NCI-H2196 treated with DMSO at 0.1 percent for 48 hours (cell line): ENCODE data around the gene RIN3.

Experiments used
- DNase-seq: peaks from one replicate; lab custom pipeline; 2025; ENCODE audit not compliant: unreplicated experiment; lab: John Stamatoyannopoulos, UW

RIN3 gene

DNA sequence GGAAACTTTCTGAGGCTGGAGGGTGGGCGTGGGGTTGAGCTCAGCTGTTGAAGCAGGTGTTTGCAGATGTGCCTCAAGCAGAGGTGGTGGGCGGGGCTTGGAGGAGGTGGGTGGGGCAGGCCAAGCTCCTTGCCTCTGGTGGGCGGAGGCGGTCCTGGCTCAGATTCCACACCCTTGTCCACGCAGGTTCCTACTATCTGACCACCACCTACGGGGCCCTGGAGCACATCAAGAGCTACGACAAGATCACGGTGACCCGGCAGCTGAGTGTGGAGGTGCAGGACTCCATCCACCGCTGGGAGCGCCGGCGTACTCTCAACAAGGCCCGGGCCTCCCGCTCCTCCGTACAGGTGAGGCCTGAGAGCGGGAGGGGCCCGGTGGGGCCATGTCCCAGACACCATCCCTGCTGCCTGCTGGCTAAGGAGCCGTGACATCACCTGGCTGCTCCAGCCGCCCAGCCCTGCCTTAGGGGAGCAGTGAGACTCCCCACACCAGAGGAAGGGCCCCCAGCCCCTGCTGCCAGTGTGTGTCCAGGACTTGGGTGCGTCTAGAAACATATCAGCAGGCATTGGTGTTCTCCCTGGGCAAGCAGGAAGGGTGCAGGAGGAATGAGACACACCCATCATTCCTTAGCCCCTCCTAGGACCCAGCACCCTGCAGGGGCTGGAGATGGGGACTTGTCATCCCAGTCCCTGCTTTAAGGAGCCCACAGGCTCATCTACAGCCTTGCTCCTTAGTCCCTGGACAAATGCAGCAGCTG is 171.4 kb downstream of the RIN3 start:
- DNase-seq: no peak

DNA sequence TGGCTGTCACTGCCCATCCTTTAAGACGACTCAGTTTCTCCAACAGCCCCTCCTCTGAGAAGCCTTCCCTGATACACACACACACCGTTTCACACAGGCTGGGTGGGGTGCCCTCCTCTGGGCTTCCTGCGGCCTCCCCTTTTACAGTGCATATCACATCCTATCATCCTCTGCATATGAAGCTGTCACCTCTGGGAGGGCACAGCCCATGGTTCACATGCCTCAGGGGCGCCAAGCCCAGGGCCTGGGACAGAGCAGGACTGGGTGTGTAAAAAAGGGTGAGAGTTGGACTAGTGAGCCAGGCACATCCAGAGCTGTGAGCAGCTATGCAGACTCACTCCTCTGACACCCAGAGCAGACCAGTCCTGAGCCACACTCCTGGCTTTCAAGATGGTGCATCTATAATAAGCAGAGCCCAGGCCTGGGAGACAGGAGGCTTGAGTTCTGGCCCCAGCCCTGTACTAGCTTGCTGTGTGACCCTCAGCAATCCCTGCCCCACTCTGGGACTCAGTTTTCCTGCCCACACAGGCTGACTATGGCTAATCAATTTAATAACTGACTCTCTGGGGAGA is 172.3 kb downstream of the RIN3 start:
- no peak for DNase-seq

DNA sequence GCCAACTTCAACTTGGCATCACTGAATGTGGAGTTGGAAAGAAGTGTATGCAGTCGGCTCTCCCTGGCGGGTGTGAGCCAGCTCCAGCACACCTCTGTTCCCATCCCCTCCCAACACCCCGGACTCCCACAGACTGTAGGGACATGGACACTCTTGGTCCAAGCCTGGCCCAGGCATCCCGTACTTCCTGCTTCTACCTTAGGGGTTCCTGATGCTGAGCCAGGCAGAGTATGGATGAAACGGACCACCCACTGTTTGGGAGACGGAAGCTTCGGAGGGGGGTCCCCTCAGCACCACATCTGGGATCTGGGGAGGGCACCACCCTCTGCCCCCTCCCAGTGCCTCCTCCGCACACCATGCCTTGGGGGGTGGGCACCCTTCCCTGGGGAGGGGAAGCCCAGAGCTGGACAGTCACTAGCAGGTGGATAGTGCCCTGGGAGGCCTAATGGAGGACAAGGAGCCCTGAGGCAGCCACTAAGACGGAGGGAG is 172.9 kb downstream of the RIN3 start:
- no peak for DNase-seq

DNA sequence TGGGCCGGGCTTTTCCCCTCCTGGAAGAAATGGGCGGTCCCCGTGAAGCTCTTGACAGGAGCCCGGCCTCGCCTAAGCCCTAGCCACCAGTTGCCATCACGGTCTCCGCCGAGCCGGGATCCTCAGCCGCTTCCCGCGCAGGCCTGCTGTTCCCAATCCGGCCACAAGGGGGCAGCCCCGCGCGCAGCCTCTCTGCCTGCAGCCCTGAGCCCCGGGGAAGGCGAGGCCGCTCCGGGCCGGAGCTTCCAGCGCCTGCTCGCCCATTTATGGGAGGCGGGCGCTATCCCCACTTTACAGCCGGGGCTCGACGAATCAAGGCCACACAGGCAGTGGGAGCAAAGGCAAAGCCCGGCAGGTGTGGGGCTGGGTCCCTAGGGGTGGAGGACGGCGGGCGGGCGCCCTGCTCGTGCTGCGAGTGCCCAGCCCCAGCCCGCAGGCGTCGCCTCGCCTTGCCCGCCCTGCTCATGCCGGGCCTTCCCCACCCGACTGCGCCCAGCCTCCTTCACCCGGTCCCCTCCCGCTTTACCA is 173.4 kb downstream of the RIN3 start:
- DNase-seq: peak; percentile 20

DNA sequence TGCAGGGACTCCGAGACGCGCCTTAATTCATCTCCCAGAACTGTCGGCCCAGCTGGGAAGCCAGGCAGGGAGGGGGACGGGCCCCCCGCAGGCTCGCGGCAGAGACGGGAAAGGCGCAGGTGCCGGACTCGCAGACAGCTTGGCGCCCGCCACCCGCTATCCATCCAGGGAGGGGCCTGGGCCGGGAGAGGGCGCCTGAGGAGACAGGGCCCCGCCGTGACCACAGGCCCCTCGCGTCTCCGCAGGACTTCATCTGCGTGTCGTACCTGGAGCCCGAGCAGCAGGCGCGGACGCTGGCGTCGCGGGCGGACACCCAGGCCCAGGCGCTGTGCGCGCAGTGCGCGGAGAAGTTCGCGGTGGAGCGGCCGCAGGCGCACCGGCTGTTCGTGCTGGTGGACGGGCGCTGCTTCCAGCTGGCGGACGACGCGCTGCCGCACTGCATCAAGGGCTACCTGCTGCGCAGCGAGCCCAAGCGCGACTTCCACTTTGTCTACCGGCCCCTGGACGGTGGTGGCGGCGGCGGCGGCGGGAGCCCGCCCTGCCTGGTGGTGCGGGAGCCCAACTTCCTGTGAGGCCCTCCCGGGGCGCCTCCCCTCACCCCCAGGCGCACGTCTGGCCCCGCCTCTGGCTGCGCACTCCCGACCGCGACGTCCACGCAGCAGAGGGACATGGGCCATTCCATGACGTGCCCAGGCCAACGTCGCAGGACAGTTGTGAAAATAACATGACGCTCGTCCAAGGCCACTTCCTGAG is 174.3 kb downstream of the RIN3 start:
- peak; percentile 14 for DNase-seq

DNA sequence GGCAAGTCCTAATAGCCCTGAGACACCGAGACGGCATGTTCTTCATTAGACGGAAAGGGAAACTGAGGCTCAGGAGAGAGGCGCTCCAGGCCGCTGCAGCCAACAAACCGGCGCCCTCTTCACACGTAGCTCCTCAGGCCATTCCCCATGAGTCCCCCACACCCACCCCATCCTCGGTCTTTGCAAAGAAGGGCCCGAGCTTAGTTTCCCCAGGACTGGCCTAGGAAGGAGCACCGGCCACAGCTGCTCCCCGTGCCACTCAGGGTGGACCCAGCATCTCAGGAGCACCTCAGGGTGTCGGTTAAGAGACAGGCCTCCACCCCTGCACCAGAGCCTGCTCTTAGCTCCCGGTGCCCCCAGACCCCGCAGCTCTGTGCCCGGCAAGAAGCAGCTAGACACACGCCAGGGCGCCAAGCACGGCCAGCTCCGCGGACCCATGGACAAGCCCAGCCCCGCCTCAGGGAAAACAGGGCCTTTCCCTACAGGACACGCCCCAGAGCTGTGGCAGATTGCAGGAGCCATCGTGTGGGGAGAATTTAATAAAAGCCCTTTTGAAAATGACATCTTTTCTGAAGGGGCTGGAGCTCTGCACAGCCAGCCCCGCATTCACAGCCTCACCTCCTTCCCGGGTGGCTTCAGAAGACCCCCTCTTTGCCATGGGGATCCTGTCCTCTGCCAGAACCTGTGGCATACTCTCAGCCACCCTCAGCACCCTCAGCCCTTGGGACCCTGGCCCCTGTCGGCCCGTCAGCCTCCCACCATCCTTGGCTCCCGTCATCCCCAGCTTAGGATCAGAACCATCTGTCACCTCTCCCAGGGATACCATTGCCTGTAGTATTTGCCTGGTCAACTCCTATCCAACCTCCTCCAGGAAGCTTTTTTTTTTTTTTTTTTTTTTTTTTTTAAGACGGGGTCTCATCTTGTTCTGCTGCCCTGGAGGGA is 175.1 kb downstream of the RIN3 start:
- no peak for DNase-seq

DNA sequence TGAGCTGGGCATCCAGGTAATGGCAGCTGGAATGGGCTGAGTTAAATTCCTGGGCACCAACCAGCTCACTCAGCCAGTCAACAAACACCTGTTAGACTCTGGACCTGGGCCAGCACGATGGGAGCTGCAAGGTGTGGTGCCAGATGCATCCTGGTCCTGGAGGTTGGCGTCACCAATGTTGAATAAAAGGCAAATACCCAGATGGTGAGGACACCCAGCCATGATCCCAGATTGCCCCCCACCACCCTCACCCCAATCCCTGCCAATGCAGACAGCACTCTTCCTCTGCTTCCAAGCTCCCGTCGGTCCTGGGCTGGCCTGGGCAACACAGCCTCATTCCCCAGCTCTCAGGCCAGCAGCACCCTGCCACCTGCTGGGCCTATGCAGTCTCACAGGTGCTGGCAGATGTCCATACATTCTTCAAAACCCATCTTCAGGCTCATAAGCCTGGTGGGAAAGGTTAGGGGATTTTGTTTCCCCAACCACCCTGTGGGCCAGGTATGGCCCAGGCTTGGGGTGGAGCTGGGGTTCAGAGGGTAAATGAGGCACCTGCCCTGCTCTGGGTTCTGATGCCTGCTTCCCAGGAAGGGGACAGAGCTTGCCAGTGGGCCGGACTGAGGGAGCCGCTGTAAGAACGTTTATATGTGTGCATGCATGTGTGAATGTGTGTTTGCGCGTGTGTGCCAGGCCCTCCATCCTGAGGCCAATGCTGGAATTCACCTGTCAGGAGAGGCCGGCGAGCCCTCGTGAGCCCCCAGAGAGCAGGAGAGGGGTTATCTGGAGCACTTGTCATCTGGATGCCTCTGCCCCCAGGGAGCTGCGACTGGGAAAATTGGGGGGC is 176.8 kb downstream of the RIN3 start:
- DNase-seq: peak; percentile 65

DNA sequence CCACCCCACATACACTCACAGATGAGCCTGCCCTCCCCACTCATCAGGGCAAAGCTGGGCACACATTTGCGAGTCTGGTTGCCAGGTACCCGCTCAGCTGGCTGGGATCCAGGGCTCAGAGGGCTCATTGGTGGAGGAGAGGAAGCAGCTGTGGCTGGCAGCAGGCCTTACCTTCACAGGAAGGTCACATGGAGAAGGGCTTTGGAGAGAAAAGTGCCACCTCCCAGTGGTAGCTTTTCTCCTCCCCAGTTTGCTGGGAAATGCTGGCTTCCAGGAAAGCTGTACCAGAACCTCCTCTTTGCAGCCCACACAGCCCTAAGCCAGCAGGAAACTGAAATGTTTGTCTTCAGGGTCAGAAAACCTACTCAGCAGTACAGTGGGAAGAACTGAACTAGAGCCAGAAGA is 179.2 kb downstream of the RIN3 start:
- peak; percentile 52 for DNase-seq

DNA sequence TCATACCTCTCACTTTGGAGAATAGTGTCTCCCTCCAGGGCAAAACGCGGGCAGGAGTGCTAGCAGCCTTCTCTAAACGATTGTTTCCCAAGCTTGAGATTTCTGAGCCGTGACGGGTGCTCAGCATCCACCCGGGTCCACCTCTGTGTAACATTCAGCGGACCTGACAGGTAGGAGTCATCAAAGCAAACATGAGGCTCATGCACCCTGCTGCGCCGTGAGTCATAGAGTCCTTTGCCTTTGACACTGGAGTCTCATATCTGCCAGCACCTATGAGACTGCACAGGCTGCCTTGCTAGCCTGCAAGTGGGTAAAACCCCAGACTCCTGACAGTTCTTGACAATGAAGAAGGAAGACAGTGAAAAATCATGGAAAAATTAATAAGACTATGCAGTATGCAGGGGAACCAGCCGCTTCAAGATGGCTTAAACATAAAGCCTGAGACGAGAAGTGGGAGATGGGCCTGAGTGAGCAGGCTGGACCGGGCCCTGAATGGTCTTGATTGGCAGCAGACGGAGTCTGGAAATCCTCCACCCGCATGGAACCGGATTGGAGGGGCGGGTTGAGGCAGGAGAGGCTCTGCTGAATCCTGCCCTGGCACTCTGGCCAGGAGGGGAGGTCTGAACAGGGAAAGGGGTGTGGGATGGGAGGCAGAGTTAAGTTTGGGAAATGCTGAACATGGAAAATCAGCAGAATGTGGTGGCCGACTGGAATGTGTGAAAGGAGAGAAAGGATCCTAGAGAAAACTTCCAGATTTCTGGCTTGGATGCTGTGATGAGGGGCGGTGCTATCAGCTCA is 180.6 kb downstream of the RIN3 start:
- no peak for DNase-seq

DNA sequence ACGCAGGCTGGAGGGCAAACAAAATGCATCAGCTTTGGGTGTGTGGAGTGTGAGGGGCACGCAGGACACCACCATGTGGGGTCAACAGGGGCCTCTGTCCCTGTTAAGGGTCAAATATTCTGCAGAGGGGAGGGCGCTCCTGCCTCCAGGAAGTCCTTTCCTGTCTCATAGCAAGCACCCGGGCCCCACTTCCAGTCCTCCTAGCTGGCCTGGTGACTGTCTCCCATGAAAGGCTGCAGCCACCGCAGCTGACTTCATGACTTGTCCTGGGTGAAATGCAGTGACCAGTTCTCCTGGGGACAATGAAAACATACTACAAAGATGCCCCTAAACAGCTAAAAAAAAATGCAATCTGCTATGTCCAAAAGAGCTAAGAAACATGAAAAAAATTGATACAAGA is 181.2 kb downstream of the RIN3 start:
- no peak for DNase-seq

DNA sequence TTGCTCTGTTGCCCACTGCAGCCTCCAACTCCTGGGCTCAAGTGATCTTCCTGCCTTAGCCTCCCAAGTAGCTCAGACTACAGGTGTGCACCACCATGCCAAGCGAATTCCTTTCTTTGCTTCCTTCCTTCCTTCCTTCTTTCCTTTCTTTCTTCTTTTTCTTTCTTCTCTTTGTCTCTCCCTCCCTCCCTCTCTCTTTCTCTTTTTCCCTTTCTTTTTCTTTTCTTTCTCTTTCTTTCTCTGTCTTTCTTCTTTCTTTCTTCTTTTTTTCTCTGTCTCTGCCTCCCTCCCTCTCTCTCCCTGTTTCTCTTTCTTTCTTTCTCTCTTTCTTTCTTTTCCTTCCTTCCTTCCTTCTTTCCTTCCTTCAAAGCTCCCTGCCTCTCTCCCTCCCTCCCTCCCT is 182.0 kb downstream of the RIN3 start:
- DNase-seq: no peak

DNA sequence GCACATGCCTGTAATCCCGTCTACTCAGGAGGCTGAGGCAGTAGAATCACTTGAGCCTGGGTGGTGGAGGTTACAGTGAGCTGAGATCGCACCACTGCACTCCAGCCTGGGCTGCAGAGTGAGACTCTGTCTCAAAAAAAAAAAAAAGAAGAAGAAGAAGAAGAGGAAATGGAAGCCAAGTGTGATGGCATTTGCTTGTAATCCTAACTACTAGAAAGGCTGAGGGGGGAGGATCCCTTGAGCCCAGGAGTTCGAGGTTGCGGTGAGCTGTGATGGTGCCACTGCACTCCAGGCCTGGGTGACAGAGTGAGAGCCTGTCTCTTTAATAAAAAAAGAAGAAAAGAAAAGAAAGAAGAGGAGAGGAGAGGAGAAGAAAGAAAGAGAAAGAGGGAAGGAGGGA is 182.8 kb downstream of the RIN3 start:
- no peak for DNase-seq

DNA sequence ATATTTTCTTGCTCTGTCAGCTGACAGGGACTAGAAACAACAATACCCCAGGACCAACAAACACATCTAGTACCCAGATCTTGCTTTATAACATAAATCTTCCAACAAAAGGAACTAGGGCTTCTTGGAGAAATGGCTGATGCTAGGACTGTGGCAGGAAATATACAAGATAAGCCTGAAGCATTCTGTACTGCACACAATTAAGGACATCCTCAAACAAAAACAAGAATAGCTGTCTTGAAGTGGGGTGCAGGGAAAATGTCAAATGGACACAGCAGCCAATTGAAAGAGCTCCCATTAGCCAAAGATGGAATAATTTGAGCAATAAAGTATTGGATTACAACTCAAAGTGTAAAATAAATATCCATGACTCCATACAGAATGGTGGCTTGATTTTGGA is 184.8 kb downstream of the RIN3 start:
- DNase-seq: no peak

DNA sequence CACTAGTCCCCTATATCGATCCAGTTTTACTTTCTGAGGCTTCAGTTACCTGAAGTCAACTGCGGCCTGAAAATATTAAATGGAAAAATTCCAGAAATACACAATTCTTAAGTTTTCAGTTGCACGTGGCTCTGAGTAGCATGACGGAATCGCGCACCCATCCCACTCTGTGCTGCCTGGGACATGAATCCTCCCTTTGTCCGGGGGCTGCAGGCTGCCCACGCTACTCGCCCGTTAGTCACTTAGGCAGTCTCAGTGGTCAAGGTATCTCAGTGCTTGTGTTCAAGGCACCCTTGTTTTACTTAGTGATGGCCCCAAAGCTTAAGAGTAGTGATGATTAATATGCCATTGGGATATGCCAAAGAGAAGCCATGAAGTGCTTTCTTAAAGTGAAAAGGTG is 188.2 kb downstream of the RIN3 start:
- DNase-seq: no peak

DNA sequence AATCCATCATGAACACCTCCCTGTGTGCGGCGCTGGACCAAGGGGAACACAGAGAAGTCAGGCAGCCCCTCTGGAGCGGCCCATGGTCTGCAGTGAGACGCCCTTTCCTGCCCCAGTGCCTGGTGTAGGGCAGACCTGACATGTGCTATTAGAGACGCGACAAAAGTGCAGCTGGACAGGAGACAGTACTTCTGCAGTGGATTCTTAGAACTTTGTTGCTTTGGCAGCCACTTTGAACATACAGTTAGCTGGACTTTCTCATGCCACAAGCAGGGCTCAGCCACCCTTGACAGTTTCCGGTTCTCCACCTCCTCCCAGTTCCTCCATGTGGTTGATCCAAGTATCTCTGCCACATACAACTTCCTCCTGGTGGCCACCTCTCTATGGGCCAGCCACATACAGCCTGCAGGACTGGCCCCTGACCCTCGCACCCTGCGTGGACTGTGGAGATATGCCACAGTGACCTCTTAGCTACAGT is 188.9 kb downstream of the RIN3 start:
- no peak for DNase-seq

DNA sequence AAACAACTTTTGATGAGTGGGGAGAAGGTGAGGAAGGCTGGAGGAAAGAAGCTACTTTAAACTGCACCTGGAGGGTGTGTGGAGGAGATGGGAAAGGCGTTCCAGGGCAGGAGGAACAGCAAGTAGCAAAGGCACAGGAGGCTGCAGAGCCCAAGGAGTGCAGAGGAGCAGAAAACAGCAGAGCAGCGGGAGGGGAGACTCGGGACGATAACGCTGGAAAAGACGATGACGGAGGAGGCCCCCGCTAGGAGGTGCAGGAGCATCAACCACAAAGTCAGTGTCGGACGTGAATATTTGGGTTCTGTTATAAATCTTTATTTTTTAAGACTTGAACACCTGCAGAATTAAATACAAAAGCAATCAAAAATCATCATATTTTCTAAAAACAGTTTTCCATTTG is 189.9 kb downstream of the RIN3 start:
- no peak for DNase-seq

DNA sequence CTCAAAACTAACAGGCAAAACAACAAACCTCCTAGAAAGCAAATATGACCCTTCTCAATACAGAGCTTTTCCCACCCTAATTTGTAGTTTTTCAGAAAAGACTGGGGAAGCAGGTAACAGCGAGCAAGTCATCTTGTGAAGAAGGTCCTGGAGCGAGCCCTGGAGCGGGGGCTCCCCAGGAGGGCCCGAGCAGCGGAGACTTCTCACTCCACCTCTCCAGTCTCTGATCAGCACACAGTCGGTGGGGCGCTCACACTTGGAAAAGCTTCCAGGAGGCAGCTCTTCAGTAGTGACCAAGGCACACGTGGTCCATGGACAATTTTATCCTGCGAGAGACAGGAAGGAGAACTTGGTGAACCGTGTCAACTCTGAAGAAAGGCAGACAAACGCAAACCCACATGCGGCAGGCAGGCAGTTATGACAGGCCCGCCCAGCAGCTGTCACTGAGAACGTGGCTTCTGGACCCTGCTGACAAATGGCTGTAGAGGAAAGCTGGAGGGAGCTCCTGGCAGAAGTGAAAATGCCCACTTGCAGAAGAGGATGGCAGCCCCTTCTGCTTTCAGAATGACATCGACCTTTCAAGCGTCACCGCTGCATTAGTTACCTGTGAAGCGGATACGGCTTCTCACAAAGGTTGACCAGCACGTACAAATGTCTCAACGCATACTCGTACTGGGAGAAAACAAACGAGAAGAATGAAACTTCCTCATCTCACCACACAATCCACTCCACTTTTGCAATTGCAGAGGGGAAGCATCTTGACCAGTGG is 190.6 kb downstream of the RIN3 start:
- no peak for DNase-seq

DNA sequence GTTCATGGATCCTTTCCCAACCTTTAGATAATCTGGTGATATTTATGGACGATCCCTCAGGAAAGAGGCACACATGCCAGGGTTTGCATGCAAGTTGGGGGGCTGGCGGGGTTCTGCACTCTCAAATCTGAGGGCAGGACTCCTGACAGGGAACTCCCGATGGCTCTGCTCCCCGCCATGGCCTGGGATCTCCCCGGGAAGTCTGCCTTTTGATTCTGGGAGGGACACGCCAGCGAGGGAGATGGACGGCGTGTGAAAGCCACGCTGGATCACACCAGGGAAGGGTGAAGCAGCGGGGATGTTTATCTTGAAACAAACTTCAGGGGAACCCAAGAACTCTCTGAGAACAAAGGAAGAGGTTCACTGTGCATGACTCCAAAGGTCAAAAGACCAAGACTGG is 191.2 kb downstream of the RIN3 start:
- DNase-seq: no peak
